GM12878 (cell line): ENCODE results near the gene PXDC1. TPM values are rescaled to one million over a fixed set of nuclear protein-coding genes. Genes with fewer than 3 reads are reported as not detected.

ENCODE experiments used
- ATAC-seq: fragments of 200-7000 bp; cut with Tn5 transposase; 3 replicates; pipeline ENCODE4 v1.9.1; 2020; ENCODE audit warnings: mild to moderate bottlenecking, moderate library complexity
- BruUV-seq: library from RNA; stranded (reverse); fragments of 400-500 nt; replicated peaks from 2 replicates; lab custom pipeline; 2021; lab: Mats Ljungman, UMichigan
- CTCF ChIA-PET: fragments of 300-600 bp; sonication (Branson Sonifier 250); formaldehyde crosslinking; extraction: SDS; loops from one replicate; lab custom pipeline; 2021; ENCODE audit warnings: inconsistent platforms; lab: Yijun Ruan, JAX
- POLR2A ChIA-PET: fragments of 350-600 bp; formaldehyde crosslinking; extraction: SDS; loops from one replicate; lab custom pipeline; 2021; ENCODE audit warnings: inconsistent platforms; lab: Charles Lee
- RAD21 ChIA-PET: fragments of 300-600 bp; sonication (Branson Sonifier 250); formaldehyde crosslinking; loops from one replicate; lab custom pipeline; 2023; ENCODE audit warnings: antibody characterized with exemption; ENCODE audit not compliant: unreplicated experiment; lab: Charles Lee
- SMC1A ChIA-PET: fragments of 300-600 bp; sonication (Branson Sonifier 250); formaldehyde crosslinking; loops from one replicate; lab custom pipeline; 2023; ENCODE audit not compliant: unreplicated experiment, uncharacterized antibody; lab: Charles Lee
- DNase-seq: peaks from one replicate; pipeline ENCODE4 v3.0.0-alpha.2; 2011; ENCODE audit warnings: low read depth, low spot score
- FAIRE-seq: peaks from 3 replicates; lab custom pipeline; 2011; peaks lifted over from hg19 to GRCh38; lab: Jason Lieb, UNC
- H2AFZ ChIP-seq: 2 replicates; pipeline ENCODE4 v1.6.0; 2011; ENCODE audit warnings: low read depth, low read length, control low read depth; ENCODE audit not compliant: control insufficient read depth
- H3K27ac ChIP-seq: 2 replicates; pipeline ENCODE4 v1.5.1; 2011; ENCODE audit warnings: control low read depth; ENCODE audit not compliant: control insufficient read depth, insufficient read depth
- H3K27me3 ChIP-seq, 2 experiments: replicated peaks in 1 of 2; 2 replicates each; pipeline versions ENCODE4 v1.6.0 to v1.6.1; 2011; ENCODE audit warnings: low read length in 1 of 2; ENCODE audit not compliant: control insufficient read depth in 2 of 2, insufficient read depth in 2 of 2
- H3K36me3 ChIP-seq, 2 experiments: 2 replicates each; pipeline ENCODE4 v1.5.1; 2011; ENCODE audit warnings: low read length in 1 of 2; ENCODE audit not compliant: control insufficient read depth in 2 of 2, insufficient read depth in 2 of 2
- H3K4me1 ChIP-seq: 2 replicates; pipeline ENCODE4 v1.6.1; 2011; ENCODE audit warnings: mild to moderate bottlenecking, low read length, moderate library complexity, mixed read lengths; ENCODE audit not compliant: control insufficient read depth, insufficient read depth
- H3K4me2 ChIP-seq: 2 replicates; pipeline ENCODE4 v1.6.0; 2011; ENCODE audit warnings: control low read depth; ENCODE audit not compliant: control insufficient read depth, insufficient read depth
- H3K4me3 ChIP-seq: fragments of 200-600 bp; sonication (generic); 2 replicates; pipeline ENCODE4 v1.5.1; 2016
- H3K79me2 ChIP-seq: 2 replicates; pipeline ENCODE4 v1.6.0; 2011; ENCODE audit warnings: low read length; ENCODE audit not compliant: control insufficient read depth, insufficient read depth
- H3K9ac ChIP-seq: 2 replicates; pipeline ENCODE4 v1.8.0; 2011; ENCODE audit warnings: low read length, control low read depth, mixed read lengths; ENCODE audit not compliant: control insufficient read depth, insufficient read depth
- H3K9me3 ChIP-seq: replicated peaks from 3 replicates; pipeline ENCODE4 v1.5.1; 2011; ENCODE audit warnings: mild to moderate bottlenecking, low read length; ENCODE audit not compliant: control insufficient read depth, insufficient read depth
- H4K20me1 ChIP-seq: 2 replicates; pipeline ENCODE4 v1.6.0; 2011; ENCODE audit not compliant: control insufficient read depth, insufficient read depth
- FOXK2 ChIP-seq: fragments of 450-650 bp; IDR thresholded peaks from 2 replicates; pipeline ENCODE4 v1.6.1; 2017; ENCODE audit warnings: mild to moderate bottlenecking, moderate library complexity
- RFX5 ChIP-seq: IDR thresholded peaks from 2 replicates; pipeline ENCODE4 v1.6.1; 2011; ENCODE audit warnings: low read depth, low read length, improper control_type of control experiment
- SIX5 ChIP-seq: IDR thresholded peaks from 2 replicates; pipeline ENCODE4 v1.6.1; 2011; ENCODE audit warnings: mild to moderate bottlenecking, low read depth, low read length, moderate library complexity; ENCODE audit not compliant: severe bottlenecking
- WGBS: methylation state at CpG from one replicate; pipeline ENCODE4 v1.1.6; 2016; ENCODE audit warnings: low lambda C conversion rate; ENCODE audit not compliant: insufficient replicate concordance, insufficient coverage; ENCODE audit errors: missing lambda C conversion rate; 5-methylcytosine and 5-hydroxymethylcytosine counted together
- in situ Hi-C: fragments of 300-500 bp; cut with MboI; formaldehyde crosslinking; loops from 9 replicates; pipeline ENCODE4 v1.14.3; 2018; ENCODE audit warnings: mixed read lengths
- intact Hi-C: fragments of 100-400 bp; cut with micrococcal nuclease; formaldehyde crosslinking; loops from one replicate; pipeline ENCODE4 v1.14.2; 2022; ENCODE audit not compliant: unreplicated experiment
- polyA plus RNA-seq, 11 experiments: library from polyadenylated mRNA; depleted of rRNA in 4 of 11; unstranded in 6 of 11; stranded (reverse) in 5 of 11; fragments of >200 nt; fragmentation: Nextera tagmentation in 4 of 11; fragmentation: Illumina TruSeq in 1 of 11; extraction: Ambion mirVana in 4 of 11; extraction: Trizol in 1 of 11; gene quantifications; 1 replicate in 1 of 11; 2 replicates in 10 of 11; pipeline versions ENCODE4 v1.2.1 to v1.2.3, GENCODE V29; 2011 to 2016; ENCODE audit warnings: inconsistent platforms in 2 of 11, missing spikeins in 2 of 11, low read depth in 1 of 11
- total RNA-seq, 4 experiments: library from RNA; depleted of rRNA in 3 of 4; stranded (reverse); fragments of >200 nt in 3 of 4; fragmentation: Illumina TruSeq in 1 of 4; extraction: Trizol in 1 of 4; gene quantifications; 2 replicates each; pipeline versions ENCODE4 v1.2.1 to v1.2.3, GENCODE V29; 2013 to 2021
- TF ChIP-seq, protein P1 (sequence below): IDR thresholded peaks from 2 replicates; pipeline ENCODE4 v1.6.1; 2012; ENCODE audit warnings: low read depth, low read length, improper control_type of control experiment
- TF ChIP-seq, protein P2 (sequence below): fragments of 450-650 bp; IDR thresholded peaks from 2 replicates; pipeline ENCODE4 v1.6.1; 2017; ENCODE audit warnings: borderline replicate concordance
- TF ChIP-seq, protein P3 (sequence below): IDR thresholded peaks from 2 replicates; pipeline ENCODE4 v1.6.1; 2011; ENCODE audit warnings: mild to moderate bottlenecking, low read depth, low read length, moderate library complexity; ENCODE audit not compliant: insufficient replicate concordance
- TF ChIP-seq, protein P4 (sequence below): fragments of 450-650 bp; IDR thresholded peaks from 2 replicates; pipeline ENCODE4 v1.6.1; 2016; ENCODE audit warnings: mild to moderate bottlenecking, moderate library complexity, borderline replicate concordance
- TF ChIP-seq, protein P5 (sequence below): IDR thresholded peaks from 2 replicates; pipeline ENCODE4 v1.6.1; 2012; ENCODE audit warnings: mild to moderate bottlenecking, low read depth, low read length

The PXDC1 gene
- total and polyA plus RNA-seq, 10 of the 15 experiments (the other 5 are each of a cell fraction or from before 2014, with no cell fraction given) = 0.03 to 0.72 (median 0.32) TPM; not detected in 2

DNA sequence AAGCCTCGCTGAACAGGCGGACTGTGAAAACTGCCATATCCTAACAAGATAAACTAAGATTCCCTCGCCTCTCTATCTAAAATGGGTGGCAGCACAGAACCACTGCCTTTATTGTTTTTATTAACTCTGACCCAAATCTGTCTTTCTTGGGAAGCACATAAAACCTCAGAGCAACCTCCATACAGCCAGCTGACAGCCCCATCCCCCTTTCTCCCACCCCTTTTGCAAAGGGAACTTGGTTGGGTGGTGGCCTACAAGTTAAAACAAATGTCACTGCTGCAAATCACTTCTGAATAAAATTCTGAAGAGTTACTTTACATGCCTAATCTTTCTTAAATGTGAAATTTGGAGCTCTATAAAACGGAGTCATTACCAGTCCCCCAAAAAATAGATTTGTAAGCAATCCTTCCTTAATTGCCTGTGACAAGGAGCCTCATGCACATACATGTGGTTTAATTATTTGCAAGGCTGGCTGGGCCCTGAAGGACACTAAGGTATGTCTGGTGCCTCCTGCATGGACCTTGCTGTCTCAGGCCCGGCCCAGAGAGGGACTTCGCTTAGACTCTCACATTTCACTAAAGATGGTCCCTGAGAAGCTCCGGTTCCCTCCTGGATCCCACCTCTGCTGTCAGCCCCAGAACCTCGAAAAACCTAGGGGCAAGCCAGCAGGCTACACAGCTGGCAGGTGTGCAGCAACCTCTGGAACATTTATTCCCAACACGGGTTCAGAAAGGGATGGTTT is 21.7 kb downstream of the PXDC1 start:
- no TSS peak for BruUV-seq
- Histone ChIP-seq H3K79me2 (no peaks in the 10 kb centered on the region), H3K4me3 (no peak overlapping the region), H3K4me1 (no peaks in the 10 kb centered on the region; the same call in 1 of the 2 replicates), H3K36me3 (no peaks in the 10 kb centered on the region), H3K4me2 (no peak overlapping the region), H2AFZ (no peak overlapping the region), H3K27me3 (no peaks in the 10 kb centered on the region), H3K9me3 (no peaks in the 10 kb centered on the region), H3K9ac (no peak overlapping the region), H3K27ac (no peak overlapping the region), H4K20me1 (no peaks in the 10 kb centered on the region)
- ChIA-PET POLR2A (no interaction called here), RAD21 (interaction anchor here (1.1 to 4.8 kb wide), 3 partner anchors 276 to 453 kb away, joined by 3 to 55 read pairs (median 11); no protein-coding TSS in a partner anchor), CTCF (interaction anchor here (0.9 to 2.4 kb wide), 5 partner anchors 16 to 740 kb away, joined by 3 to 13 read pairs (median 4); no protein-coding TSS in a partner anchor), SMC1A (interaction anchor here (0.5 to 2.3 kb wide), 5 partner anchors 14 to 270 kb away, joined by 3 to 6 read pairs (median 4); no protein-coding TSS in a partner anchor)
- DNase-seq (no peak), ATAC-seq (no peak), FAIRE-seq (no peak)
- in situ Hi-C loops (loop anchor here (5.0 kb wide), 2 partner anchors 447 to 602 kb away; no protein-coding TSS in a partner anchor), intact Hi-C loops (loop anchor here (5.0 kb wide), 1 partner anchor 272 kb away; the partner anchor contains the start of gene SLC22A23)
- WGBS = 44% methylated on average over 9 of the region's 9 CpGs
- TF ChIP-seq, protein P1, sequence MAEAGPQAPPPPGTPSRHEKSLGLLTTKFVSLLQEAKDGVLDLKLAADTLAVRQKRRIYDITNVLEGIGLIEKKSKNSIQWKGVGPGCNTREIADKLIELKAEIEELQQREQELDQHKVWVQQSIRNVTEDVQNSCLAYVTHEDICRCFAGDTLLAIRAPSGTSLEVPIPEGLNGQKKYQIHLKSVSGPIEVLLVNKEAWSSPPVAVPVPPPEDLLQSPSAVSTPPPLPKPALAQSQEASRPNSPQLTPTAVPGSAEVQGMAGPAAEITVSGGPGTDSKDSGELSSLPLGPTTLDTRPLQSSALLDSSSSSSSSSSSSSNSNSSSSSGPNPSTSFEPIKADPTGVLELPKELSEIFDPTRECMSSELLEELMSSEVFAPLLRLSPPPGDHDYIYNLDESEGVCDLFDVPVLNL = no peak
- TF ChIP-seq, protein P2, sequence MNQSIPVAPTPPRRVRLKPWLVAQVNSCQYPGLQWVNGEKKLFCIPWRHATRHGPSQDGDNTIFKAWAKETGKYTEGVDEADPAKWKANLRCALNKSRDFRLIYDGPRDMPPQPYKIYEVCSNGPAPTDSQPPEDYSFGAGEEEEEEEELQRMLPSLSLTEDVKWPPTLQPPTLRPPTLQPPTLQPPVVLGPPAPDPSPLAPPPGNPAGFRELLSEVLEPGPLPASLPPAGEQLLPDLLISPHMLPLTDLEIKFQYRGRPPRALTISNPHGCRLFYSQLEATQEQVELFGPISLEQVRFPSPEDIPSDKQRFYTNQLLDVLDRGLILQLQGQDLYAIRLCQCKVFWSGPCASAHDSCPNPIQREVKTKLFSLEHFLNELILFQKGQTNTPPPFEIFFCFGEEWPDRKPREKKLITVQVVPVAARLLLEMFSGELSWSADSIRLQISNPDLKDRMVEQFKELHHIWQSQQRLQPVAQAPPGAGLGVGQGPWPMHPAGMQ = no peak
- TF ChIP-seq, protein P3, sequence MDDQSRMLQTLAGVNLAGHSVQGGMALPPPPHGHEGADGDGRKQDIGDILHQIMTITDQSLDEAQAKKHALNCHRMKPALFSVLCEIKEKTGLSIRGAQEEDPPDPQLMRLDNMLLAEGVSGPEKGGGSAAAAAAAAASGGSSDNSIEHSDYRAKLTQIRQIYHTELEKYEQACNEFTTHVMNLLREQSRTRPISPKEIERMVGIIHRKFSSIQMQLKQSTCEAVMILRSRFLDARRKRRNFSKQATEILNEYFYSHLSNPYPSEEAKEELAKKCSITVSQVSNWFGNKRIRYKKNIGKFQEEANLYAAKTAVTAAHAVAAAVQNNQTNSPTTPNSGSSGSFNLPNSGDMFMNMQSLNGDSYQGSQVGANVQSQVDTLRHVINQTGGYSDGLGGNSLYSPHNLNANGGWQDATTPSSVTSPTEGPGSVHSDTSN = no peak
- no peak for TF ChIP-seq SIX5
- TF ChIP-seq, protein P4, sequence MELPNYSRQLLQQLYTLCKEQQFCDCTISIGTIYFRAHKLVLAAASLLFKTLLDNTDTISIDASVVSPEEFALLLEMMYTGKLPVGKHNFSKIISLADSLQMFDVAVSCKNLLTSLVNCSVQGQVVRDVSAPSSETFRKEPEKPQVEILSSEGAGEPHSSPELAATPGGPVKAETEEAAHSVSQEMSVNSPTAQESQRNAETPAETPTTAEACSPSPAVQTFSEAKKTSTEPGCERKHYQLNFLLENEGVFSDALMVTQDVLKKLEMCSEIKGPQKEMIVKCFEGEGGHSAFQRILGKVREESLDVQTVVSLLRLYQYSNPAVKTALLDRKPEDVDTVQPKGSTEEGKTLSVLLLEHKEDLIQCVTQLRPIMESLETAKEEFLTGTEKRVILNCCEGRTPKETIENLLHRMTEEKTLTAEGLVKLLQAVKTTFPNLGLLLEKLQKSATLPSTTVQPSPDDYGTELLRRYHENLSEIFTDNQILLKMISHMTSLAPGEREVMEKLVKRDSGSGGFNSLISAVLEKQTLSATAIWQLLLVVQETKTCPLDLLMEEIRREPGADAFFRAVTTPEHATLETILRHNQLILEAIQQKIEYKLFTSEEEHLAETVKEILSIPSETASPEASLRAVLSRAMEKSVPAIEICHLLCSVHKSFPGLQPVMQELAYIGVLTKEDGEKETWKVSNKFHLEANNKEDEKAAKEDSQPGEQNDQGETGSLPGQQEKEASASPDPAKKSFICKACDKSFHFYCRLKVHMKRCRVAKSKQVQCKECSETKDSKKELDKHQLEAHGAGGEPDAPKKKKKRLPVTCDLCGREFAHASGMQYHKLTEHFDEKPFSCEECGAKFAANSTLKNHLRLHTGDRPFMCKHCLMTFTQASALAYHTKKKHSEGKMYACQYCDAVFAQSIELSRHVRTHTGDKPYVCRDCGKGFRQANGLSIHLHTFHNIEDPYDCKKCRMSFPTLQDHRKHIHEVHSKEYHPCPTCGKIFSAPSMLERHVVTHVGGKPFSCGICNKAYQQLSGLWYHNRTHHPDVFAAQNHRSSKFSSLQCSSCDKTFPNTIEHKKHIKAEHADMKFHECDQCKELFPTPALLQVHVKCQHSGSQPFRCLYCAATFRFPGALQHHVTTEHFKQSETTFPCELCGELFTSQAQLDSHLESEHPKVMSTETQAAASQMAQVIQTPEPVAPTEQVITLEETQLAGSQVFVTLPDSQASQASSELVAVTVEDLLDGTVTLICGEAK = no peak
- TF ChIP-seq, protein P5, sequence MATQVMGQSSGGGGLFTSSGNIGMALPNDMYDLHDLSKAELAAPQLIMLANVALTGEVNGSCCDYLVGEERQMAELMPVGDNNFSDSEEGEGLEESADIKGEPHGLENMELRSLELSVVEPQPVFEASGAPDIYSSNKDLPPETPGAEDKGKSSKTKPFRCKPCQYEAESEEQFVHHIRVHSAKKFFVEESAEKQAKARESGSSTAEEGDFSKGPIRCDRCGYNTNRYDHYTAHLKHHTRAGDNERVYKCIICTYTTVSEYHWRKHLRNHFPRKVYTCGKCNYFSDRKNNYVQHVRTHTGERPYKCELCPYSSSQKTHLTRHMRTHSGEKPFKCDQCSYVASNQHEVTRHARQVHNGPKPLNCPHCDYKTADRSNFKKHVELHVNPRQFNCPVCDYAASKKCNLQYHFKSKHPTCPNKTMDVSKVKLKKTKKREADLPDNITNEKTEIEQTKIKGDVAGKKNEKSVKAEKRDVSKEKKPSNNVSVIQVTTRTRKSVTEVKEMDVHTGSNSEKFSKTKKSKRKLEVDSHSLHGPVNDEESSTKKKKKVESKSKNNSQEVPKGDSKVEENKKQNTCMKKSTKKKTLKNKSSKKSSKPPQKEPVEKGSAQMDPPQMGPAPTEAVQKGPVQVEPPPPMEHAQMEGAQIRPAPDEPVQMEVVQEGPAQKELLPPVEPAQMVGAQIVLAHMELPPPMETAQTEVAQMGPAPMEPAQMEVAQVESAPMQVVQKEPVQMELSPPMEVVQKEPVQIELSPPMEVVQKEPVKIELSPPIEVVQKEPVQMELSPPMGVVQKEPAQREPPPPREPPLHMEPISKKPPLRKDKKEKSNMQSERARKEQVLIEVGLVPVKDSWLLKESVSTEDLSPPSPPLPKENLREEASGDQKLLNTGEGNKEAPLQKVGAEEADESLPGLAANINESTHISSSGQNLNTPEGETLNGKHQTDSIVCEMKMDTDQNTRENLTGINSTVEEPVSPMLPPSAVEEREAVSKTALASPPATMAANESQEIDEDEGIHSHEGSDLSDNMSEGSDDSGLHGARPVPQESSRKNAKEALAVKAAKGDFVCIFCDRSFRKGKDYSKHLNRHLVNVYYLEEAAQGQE = no peak
- TF ChIP-seq RFX5 = no peak
- TF ChIP-seq FOXK2 = no peak
